ENCODE results near the gene FGF4.

Gene FGF4

GRCh38 chr11:69804769-69805508 is 29.8 kb upstream of the FGF4 start:
- no peak for DNase-seq

DNA sequence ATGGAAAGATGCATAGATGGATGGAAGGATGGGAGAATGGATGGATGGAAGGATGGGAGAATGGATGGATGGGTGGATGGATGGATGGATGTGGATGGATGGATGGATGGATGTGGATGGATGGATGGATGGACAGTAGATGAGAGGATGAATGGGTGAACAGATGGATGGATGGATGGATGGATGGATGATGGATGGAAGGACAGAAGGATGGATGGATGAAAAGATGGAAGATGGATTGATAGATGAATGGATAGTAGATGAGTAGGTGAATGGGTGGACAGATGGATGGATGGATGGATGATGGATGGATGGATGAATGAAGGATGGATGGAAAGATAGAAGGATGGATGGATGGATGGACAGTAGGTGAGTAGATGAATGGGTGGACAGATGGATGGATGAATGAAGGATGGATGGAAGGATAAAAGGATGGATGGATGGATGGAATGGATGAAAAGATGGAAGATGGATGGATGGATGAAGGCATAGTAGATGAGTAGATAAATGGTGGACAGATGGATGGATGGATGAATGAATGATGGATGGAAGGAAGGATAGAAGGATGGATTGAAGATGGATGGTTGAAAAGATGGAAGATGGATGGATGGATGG is 28.6 kb upstream of the FGF4 start:
- DNase-seq: no peak

GRCh38 chr11:69803022-69803421 is 27.9 kb upstream of the FGF4 start:
- no peak for DNase-seq

- DNase-seq: no peak
Measured at GRCh38 chr11:69802590-69802989, 27.4 kb upstream of the FGF4 start.

- DNase-seq: peak; percentile 28 to 34
Measured at GRCh38 chr11:69801513-69802335, 26.6 kb upstream of the FGF4 start.

DNA sequence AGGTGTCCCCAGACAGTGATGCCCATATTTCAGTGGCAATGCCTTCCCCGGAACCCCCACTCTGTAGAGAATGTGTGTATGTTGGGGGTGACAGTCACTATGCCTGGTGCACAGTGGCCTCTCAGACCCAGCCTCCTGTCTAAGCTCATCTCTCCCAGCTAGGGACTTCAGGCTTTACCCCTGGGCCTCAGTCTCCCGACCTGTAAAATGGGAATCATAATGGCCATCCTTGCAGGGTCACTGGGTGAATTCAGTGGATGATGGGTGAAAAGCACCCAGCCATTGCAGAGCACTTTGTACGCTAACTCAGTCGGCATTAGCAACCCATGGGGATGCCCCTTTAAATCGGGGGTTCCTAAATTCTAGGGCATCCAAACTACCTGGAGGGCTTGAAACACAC is 25.1 kb upstream of the FGF4 start:
- DNase-seq: no peak

GRCh38 chr11:69799582-69799981 is 24.4 kb upstream of the FGF4 start:
- no peak for DNase-seq

DNA sequence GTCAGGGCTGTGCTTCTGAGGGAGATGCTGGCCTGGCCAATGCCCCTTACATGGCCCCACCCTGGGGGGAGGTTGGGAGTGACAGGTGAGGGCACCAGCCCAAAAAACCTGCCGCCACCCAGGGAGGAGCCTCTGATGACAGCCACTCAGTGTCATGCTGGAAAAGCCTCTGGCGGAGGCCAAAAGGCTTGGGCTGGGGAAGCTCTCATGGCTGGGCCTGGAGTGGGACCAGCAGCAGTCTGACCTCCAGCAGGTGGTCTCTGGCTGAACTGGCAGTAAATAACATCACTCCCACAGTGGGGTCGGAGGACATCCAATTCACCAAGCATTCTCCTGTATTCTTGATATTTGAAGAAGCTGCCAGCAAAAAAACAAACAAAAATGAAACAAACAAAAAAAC is 24.0 kb upstream of the FGF4 start:
- DNase-seq: no peak

- no peak for DNase-seq
Measured at GRCh38 chr11:69797737-69798528, 22.8 kb upstream of the FGF4 start.

- no peak for DNase-seq
Measured at GRCh38 chr11:69797156-69797555, 22.0 kb upstream of the FGF4 start.

- DNase-seq: no peak
Measured at GRCh38 chr11:69796063-69796462, 20.9 kb upstream of the FGF4 start.

- no peak for DNase-seq
Measured at GRCh38 chr11:69791276-69792180, 16.4 kb upstream of the FGF4 start.

DNA sequence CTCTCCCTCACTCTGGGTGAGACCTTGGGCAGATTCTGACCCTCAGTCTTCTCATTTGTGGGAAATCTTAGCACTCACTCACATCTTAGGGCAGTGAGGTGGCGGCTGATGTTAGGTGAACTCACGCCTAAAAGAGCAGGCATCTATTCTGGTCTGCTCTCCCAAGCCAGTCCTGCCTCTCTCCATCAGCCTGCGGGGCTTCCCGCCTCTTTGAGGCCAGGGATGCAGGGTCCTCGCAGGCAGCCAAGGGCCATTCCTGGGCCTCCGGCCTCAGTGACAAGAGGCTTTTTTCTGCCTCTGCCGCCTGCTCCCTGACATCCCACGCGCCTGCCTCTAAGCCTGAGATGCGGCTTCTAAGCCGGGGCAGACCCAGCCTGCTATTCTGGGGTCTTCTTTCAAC is 13.8 kb upstream of the FGF4 start:
- DNase-seq: no peak

GRCh38 chr11:69787906-69788305 is 12.8 kb upstream of the FGF4 start:
- no peak for DNase-seq

DNA sequence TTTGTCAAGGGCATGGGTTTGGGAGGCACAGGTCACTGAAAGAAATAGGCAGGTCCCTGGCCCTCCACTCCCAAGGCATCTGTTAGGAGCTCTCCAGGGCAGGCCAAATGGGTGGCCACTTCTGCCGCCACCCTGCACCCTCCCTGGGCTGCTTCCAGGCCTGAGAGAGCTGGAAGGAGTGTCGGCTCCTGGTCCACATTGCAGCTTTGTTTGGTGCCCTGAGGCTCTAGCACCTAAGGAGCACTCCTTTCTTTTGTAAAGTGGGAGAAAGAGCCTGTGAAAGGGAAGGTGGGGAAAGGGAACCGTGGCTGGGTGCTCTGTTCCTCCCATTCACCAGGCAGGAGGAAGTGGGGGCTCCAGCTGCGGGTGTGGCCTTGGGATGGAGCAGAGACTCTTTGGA is 12.3 kb upstream of the FGF4 start:
- no peak for DNase-seq

- DNase-seq: no peak
Measured at GRCh38 chr11:69781241-69781640, 6.1 kb upstream of the FGF4 start.

- DNase-seq: no peak
Measured at GRCh38 chr11:69778373-69778772, 3.2 kb upstream of the FGF4 start.

DNA sequence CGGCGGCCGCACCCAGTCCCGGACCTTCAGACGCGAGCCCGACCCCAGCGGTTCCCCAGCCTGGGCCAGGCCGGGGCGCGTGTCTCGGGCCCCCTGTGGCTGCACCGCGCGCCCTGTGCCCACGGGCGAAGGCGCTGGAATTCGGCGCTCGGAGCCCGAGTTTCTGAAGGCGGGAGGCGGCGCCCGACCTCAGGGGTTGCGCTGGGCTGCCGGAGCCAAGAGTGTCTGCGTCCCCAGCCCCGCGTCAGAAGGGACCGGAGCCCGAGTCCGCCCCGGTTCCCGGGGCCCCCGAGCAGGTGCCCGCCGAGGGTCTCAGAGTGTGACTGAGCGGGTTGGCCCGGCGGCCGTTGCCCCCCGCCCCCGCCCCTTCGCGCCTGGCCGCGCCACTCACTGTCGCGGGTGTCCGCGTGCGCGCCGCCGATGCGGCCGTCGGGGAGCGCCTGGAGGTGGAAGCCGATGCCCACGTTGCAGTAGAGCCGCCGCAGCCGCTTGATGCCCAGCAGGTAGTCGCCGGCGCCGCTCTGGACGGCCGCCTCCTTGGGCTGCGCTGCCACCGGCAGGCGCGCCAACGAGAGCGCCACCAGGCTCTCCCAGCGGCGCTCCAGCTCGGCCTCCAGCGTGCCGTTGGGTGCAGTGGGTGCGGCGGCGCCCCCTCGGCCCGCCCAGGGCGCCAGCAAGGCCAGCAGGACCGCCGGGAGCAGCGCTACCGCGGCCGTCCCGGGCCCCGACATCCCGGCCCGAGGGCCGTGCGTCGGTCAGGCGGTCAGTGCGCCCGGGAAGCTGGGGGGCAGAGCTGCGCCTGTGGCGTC is 583 bp downstream of the FGF4 start:
- DNase-seq: no peak

- DNase-seq: no peak
Measured at GRCh38 chr11:69773626-69774353, 1.4 kb downstream of the FGF4 start.

- no peak for DNase-seq
Measured at GRCh38 chr11:69771466-69771865, 3.7 kb downstream of the FGF4 start.
